Measurements from ENCODE around the gene IFITM10. TPM values are rescaled to one million over a fixed set of nuclear protein-coding genes. Genes with fewer than 3 reads are reported as not detected.

Gene IFITM10
- total RNA-seq, 1 donor from 2014 or later, result 0.64 TPM

- Mint-ChIP-seq H3K4me1 (ENCODE audit: unreplicated experiment) (no peaks in the 10 kb centered on the region), H3K27me3 (ENCODE audit: unreplicated experiment) (peaks cover 8% of the 10 kb centered on the region), H3K27ac (ENCODE audit: unreplicated experiment) (no peak overlapping the region), H3K36me3 (ENCODE audit: low read depth, unreplicated experiment) (peaks cover 12% of the 10 kb centered on the region), H3K4me3 (ENCODE audit: unreplicated experiment) (no peak overlapping the region), H3K9me3 (ENCODE audit: unreplicated experiment) (peaks cover 6% of the 10 kb centered on the region)
- TF ChIP-seq CTCF (IDR thresholded peaks at IDR 0.05; ENCODE audit: unreplicated experiment), result no peak
- no peak for DNase-seq (ENCODE audit: low spot score)
These were observed 9.4 kb downstream of the IFITM10 start for GRCh38 chr11:1740786-1741530.

DNA sequence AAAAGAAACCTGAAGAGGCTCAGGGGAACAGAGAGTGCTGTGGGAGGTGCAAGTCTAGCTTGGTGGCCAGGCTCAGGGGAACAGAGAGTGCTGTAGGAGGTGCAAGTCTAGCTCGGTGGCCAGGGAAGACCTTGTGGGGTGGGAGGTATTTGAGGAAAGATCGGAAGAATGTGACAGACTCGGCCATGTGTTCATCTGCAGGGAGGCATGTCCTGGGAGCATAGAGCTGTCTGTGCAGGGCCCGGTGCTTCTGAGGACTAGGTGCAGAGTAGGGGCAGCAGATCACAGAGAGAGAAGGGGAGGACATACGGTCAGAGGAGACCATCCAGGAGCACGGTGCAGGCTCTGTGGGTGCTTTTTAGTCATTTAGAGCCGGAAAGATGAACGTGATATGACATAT, 10.8 kb downstream of the IFITM10 start:
- no peaks in the 10 kb centered on the region for H3K4me1 Mint-ChIP-seq (ENCODE audit: unreplicated experiment)
- H3K9me3 Mint-ChIP-seq (ENCODE audit: unreplicated experiment), result peaks cover 6% of the 10 kb centered on the region
- H3K27ac Mint-ChIP-seq (ENCODE audit: unreplicated experiment), result no peak overlapping the region
- TF ChIP-seq CTCF (IDR thresholded peaks at IDR 0.05; ENCODE audit: unreplicated experiment), result no peak
- H3K4me3 Mint-ChIP-seq (ENCODE audit: unreplicated experiment), result no peak overlapping the region
- peaks cover 8% of the 10 kb centered on the region for H3K27me3 Mint-ChIP-seq (ENCODE audit: unreplicated experiment)
- peaks cover 12% of the 10 kb centered on the region for H3K36me3 Mint-ChIP-seq (ENCODE audit: low read depth, unreplicated experiment)
- DNase-seq (ENCODE audit: low spot score), result no peak

DNA sequence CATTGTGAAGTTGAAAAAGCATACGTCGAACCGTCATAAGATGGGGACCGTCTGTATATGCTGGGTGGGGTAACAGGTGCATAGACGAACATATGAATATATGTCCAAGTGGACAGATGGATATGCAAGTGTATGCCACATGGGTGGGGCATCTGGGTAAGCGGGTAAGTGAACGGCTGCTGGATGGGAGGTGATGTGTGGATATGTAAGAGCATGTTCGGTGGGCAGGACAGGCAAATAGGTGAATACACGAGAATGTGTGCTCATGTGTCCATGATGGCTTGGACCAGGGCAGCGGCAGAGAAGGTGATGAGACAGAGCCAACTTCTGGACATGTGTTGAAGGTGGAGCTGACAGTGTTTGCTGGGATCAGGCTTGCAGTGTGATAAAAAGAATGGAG, 12.0 kb downstream of the IFITM10 start:
- Mint-ChIP-seq H3K36me3 (ENCODE audit: low read depth, unreplicated experiment) (peaks cover 12% of the 10 kb centered on the region), H3K27me3 (ENCODE audit: unreplicated experiment) (peaks cover 11% of the 10 kb centered on the region), H3K9me3 (ENCODE audit: unreplicated experiment) (peaks cover 6% of the 10 kb centered on the region), H3K4me1 (ENCODE audit: unreplicated experiment) (no peaks in the 10 kb centered on the region), H3K27ac (ENCODE audit: unreplicated experiment) (no peak overlapping the region), H3K4me3 (ENCODE audit: unreplicated experiment) (peak overlapping the region; percentile 70)
- no peak for DNase-seq (ENCODE audit: low spot score)
- no peak for TF ChIP-seq CTCF (IDR thresholded peaks at IDR 0.05; ENCODE audit: unreplicated experiment)

DNA sequence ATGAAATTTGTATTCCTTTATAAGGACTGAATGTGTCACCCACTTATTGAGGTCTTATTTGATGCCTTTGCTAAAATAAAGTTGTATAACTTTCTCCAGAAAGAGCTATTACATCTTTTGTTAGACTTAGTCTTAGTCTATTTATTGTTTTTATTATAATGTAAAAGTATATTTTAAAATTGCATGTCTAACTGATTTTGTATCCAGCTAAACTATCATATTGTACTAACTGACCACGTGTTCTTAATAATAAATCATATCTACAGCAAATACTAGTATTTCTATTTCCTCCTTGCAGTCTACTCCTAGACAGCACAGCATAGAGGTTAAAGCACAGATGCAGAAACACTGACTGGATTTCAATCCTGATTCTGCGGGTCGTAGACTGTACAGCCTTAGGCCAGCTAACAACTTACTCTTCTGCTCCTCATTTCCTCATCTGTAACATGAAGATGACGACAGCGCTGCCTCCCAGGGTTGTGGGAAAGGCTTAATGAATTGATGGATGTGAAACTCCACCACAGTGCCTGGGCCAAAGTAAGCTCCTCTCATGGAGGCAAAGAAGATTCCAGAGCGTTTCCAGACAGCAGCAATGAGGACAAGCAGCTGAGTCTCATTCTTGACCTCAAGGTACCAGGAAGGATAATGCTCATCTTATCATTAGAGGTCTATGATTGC, 13.2 kb downstream of the IFITM10 start:
- no peak overlapping the region for H3K4me3 Mint-ChIP-seq (ENCODE audit: unreplicated experiment)
- no peaks in the 10 kb centered on the region for H3K4me1 Mint-ChIP-seq (ENCODE audit: unreplicated experiment)
- H3K27ac Mint-ChIP-seq (ENCODE audit: unreplicated experiment), result no peak overlapping the region
- H3K27me3 Mint-ChIP-seq (ENCODE audit: unreplicated experiment), result peaks cover 11% of the 10 kb centered on the region
- no peak for DNase-seq (ENCODE audit: low spot score)
- peaks cover 6% of the 10 kb centered on the region for H3K9me3 Mint-ChIP-seq (ENCODE audit: unreplicated experiment)
- peaks cover 12% of the 10 kb centered on the region for H3K36me3 Mint-ChIP-seq (ENCODE audit: low read depth, unreplicated experiment)
- no peak for TF ChIP-seq CTCF (IDR thresholded peaks at IDR 0.05; ENCODE audit: unreplicated experiment)

GRCh38 chr11:1736447-1736992, 13.9 kb downstream of the IFITM10 start:
- Mint-ChIP-seq H3K4me1 (ENCODE audit: unreplicated experiment) (no peaks in the 10 kb centered on the region), H3K27me3 (ENCODE audit: unreplicated experiment) (peaks cover 14% of the 10 kb centered on the region), H3K27ac (ENCODE audit: unreplicated experiment) (no peak overlapping the region), H3K36me3 (ENCODE audit: low read depth, unreplicated experiment) (peaks cover 15% of the 10 kb centered on the region), H3K4me3 (ENCODE audit: unreplicated experiment) (no peak overlapping the region), H3K9me3 (ENCODE audit: unreplicated experiment) (peaks cover 6% of the 10 kb centered on the region)
- no peak for TF ChIP-seq CTCF (IDR thresholded peaks at IDR 0.05; ENCODE audit: unreplicated experiment)
- no peak for DNase-seq (ENCODE audit: low spot score)
